ENCODE results near the gene CHST11.

The CHST11 gene

DNA sequence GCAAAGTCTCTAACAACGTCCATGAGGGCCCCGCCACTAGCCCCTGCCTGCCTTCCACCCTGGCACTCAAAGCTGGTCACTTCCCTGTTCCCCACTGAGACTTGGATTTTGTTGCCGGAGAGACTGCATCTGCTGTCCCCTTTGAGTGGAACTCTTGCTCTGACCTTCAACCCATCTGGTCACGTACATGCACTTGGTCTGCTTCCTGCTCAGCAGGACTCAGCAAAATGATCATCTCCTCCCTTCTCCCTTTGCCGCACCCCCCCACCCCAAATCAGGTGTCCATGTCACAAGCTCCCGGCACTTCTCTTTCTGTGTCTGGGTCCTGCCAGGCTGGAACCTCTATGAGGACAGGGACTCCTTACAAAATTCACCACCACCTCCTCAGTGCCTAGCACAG lies 180.9 kb downstream of the CHST11 start:
- no peak for DNase-seq

DNA sequence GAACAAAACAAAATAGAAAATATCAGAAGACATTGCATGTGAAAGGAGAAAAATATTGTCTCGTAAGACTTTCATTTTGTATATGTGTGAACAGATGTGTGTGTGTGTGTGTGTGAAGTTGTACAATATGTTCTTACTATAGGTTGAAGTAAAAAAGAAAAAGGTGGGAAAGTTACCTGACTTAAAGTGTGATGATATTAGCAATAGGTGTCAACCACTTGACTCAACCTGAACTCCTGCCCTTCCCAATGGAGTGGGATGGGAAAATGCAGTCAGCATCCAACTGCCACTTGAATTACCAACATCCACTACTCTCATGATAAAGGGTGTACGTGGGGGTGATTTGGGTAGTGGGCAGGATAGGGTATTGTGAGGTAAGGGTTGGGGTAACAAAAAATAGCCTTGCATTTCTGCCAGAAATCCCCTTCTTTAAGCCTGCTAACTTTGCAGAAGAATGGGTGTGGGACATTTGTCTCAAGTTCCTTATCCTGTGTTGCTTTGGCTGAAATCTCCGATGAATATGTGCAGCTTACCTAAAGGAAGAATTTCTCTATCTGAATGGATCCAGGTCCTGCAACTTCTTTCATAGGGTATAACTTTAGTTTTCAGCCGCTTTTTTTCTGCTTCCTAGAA lies 181.6 kb downstream of the CHST11 start:
- no peak for DNase-seq

DNA sequence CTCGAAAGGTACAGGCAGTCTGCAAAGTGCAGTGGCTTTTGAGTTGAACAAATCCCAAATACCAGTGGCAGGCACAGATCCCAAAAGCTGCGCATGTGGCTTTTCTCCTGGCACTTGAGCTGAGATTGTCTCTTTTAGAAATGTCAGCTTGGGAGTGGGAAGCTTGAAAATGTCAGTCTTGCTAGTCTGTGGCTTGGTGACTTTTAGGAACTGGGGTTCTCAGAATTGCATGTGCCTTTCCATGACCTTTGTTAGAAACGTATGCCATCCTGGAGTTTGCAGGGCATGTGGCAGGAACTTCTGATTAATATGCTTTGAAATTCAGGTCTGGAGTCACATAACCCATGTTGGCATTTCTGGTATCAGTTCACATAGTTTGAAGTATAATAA lies 182.1 kb downstream of the CHST11 start:
- DNase-seq = no peak

DNA sequence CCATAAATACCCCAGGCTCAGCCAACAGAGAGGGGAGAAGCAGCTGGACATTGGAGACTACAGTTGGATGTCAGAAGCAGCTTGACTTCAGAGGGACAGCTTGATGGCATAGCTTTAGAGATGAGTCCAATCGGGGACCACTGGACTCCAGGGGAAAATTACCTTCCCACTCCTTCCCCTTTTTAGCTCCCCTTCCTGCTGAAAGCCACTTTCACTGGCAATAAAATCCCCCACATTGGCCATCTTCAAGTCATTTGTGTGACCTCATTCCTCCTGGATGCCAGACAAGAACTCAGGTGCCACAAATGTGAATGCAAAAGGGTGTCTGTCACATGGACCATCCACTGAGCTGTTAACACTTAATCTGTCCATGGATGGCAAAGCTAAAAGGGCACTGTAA lies 184.2 kb downstream of the CHST11 start:
- DNase-seq = no peak

DNA sequence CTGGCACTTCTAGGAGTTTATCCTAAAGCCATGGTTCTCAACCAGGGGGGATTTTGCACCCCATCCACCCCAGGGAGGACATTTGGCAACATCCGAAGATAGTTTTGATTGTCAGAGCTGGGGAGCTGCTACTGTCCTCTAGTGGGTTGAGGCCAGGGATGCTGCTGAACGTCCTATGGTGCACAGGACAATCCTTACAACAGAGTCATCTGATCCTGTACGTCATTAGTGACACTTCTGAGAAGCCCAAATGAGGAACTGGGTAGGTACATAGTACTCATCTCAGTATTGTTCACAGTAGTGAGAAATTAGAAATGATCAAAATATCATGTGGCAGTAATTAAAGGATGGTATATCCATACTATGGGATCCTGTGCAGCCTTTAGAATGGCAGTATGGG lies 185.1 kb downstream of the CHST11 start:
- DNase-seq = no peak

DNA sequence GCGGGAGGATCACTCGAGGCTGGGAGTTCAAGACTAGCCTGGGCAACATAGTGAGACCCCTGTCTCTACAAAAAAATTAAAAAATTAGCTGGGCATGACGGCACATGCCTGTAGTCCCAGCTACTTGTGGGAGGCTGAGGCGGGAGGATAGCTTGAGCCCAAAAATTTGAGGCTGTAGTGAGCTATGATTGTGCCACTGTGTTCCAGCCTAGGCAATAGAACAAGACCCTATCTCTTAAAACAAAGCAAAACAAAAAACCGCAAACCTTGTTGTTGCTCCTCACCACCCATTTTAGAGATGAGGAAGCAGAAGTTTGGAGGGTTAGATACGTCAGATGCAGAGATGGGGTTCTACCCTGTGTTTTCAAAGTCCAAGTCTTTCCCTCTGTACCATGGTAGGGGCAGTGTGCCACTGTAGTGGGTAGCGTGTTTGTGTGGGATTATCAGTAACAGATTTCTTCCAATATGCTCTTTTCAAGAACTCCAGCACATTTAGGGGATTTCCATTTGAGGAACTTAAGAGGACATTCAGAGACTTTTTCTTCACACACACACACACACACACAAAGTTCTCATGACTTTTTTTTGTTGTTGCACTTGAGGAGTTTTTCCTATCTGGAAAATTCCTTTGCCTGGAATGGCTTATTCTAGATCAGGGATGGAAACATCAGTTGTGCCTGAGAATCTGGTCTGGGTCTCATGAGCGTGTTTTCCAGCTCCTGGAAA lies 186.5 kb downstream of the CHST11 start:
- DNase-seq = no peak

DNA sequence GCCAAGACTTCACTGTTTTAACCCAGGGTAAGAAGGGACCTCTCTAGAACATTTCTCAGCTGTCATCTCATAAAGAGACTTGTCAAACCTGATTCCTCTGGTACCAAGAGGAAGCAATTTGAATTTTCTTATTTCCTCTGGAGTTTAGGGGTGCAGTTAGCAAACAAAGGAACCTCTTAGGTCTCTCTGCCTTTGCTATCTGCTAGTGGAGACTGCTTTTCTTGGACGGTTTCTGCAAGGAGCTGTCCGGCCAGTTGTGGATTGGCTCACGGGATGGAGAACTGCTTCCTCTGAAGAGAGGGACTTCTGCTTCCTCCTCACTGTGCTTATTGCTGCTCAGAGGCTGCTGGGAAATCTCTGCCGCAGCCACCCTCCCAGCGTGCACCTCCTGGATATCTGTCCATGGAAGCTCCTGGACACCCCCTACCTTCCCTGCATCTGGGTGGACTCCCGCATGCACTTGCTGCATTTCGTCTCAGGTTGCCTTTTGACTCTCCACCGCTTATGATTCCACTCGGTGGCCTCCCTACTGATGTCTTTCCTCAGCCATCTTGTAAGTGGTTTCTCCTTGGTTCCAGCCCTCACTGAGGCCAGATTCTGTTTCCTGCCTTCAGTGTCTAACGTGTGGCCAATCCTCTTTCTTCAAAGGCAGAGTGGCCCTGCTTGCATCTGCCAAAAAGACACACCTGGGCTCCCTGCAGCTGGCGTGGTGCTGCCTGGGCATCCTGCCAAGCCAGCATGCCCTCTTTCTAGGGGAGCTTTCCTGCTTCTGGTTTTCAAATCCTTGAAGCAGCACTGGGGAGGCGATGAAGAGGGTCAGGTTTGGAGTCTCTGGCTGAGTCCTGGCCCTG lies 187.3 kb downstream of the CHST11 start:
- DNase-seq = no peak

DNA sequence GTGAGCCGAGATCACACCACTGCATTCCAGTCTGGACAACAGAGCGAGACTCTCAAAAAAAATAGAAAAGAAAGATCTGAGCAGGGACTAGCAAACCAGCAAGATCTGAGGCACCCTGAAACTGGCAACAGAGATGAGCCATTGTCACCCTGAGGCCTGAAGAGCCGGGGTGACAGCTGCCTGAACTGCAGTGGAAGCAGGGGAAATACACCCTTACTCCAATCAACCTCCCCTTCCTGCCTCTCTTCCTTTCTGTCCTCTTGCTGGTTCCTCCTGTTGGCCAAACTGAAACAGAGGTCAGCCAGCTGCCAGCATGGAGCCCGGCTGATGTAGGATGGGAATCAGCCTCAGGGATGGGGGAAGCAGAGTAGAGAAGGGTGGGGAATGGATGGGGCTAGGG lies 192.0 kb downstream of the CHST11 start:
- no peak for DNase-seq

DNA sequence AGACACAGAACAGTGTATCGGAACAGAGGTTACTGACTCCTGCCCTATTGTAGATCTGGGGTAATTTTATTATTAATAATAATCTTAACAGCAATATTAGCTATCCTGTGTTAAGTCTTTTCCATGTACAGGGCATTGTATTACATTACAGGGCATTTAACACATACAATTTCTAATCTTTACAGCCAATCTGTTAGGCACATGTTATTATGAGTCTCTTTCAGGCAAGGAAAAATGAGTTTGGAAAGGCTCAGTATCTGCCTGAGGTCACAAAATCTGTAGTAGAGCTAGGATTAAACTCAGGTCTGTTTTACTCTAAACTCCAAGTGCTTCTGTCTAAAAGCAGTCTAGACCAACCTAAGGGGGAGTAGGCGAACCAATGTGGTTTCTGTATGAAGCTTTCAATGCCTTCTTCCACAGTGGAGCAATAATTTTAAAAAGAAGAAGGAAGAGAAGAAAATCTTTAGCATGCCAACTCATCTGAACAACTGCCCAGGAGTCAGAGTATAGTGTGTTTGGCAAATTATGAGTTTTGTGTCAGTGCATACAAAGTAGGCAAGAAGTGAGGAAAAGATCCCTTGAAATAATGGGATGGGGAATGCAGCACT lies 192.6 kb downstream of the CHST11 start:
- no peak for DNase-seq

DNA sequence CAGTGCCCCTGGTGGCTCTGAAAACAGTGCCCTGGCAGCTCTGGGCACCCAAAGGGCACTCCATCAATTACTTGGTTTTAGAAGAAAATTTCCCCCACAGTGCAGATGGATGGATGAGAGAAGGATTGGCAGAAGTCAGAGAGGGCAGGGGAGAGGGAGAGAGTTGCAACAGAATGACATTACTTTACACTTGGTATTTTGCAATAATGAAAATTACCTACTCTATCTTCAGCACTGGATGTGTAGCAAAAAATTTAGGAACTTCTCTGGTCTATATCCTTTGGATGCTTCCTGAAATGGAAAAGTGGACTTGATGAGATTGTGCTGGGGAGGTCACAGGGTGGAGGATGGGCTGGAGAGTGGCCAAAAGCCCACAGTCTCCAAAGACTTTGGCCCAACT lies 193.2 kb downstream of the CHST11 start:
- DNase-seq = no peak

DNA sequence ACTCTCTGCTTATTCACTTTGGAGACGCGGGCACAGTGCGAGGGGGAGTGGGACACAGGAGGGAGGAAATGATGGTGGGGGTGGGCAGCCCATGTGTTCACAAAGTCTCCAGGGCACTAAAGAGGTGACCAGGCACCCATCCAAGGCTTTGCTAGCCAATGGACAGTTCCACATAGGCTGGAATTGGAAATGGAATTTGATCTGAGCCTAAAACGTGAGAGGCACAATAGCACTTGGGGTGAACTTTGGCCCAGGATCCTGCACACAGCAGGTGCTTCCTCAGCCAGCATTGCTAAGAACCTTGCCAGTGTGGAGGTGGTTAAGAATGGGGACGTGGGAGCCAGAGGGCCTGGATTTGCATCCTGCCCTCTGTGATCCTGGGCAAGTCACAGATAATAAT lies 193.8 kb downstream of the CHST11 start:
- DNase-seq = no peak

DNA sequence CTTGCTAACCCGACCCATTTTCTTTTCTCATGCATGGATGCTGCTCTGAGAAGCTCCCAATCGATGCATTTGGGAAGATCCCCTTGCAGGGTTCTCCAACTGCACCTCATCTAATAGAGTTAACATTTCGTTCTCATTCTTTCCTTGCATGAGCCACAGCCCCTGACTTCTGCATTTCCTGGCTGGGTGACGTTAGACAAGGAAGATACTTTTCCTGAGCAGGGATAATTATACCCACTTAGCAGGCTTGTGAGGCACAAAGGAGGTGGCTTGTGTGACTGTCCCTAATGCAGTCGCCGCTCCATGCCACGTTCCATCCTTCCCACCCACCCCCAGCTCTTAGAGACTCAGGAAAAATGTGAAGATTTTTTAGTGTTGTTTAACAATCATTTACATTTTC lies 195.1 kb downstream of the CHST11 start:
- DNase-seq = no peak

DNA sequence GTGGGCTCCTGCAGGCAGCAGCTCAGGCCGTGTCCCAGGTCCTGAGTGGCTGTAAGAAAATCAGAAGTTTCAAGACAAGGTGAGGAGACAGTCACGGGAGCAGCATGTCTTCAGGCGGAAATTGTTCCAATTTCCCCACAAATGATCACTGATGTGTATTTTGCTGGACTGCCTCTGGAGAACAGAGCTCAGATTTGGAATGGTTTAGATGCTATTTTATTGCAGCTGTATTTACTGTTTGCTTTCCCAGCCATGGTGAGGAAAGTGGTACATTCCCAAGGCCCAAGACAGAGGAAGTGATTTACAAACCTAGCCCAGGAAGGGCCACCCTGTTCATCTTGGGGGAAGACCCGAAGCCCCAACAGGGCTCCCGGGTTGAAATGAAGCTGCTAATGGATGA lies 195.6 kb downstream of the CHST11 start:
- no peak for DNase-seq

DNA sequence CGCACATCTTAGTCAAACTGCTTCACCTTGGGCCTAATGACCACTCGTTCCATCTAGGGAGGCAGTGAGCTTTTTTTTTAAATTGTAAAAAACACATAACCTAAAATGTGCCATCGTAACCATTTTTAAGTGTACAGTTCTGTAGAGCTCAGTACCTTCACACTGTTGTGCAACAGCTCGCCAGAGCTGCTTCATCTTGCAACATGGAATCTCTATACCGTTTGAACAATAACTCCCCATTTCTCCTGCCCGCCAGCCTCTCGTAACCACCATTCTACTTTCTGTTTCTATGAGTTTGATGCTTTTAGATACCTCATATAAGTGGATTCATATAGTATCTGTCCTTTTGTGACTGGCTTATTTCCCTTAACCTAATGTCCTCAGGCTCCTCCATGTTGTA lies 196.2 kb downstream of the CHST11 start:
- DNase-seq = no peak

DNA sequence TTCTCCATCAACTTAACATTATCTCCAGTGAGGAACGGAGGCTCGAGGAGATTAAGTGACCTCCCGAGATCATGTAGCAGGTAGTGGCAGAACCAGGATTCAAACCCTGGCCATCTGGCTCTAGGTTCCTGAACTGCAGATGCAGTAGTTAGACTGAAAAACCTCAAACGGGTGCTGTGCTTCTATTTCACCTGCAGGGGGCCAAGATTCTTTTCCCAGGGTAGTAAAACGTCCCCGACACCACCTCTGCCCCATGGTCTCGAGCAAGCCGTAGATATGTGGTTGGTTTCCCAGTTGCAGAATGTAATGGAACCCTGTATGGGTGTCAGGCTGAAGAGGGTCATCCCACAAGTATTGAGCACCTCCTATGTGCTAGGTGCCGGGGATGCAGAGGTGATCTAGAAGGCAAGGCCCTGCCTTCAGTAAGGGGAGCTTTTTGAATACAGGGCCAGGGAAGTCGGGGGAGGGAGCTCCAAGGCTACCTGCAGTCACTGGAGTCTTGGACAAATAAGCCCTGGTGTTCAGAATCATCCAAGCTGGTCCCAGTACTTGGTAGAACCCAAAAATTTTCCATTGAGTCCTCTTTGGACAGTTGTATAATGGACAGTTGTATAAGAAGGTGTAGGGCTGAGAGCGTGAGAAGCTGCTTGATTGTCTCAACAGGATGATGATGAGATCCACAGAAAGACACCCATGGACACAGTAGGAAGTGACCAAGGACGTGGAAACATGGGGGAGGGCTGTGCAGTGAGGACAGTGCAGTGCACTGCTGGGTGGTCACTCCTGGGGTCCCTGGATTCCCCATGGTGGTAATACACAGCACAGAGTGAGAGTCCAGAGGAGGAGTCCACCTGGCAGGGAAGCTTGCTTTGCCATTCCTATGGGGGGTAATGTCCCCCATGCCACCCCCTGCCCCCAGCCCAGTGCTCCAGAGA lies 197.2 kb downstream of the CHST11 start:
- DNase-seq = no peak

DNA sequence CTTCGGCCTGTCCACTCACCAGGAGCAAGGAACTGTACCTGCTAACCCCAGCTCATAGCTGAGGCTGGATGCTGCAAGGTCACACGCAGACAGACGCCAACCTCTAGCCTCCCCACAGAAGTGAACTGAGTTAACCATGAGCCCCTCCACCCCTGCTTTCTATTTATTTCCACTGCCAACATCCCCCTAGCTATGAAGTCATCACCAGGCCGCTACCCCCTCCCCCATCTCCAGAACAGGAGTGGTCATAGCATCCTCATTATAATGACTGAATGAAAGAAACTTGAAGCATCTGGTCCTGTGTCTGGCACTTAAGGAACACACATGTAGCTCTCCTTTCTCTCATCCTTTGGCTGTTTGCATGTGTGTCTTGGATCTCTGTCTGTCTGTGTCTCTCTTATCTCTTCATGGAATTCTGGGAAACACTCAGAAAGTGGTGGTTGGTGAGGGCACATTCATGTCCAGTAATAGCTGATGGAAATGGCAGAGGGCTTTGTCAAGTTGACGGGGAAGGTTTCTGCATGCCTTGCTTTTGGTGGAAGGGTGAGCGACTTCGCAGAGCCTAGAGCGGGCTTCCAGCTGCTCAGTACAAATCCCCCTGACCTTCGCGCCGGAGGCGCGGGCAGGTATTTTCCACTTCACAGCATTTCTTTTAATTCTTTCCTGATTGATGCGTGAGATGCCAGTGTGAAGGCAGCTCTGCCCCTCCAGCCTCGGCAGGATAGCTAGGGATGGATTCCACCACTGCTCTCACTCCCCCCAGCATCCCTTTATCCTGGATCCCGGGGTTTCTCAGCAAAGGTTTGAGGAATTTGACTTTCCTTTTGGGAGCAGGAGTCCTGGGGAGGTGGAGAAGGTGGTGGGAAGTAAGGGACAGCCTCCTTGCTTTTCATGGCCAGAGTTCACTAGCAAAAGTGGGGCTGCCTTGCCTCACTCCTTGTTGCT lies 198.2 kb downstream of the CHST11 start:
- no peak for DNase-seq

DNA sequence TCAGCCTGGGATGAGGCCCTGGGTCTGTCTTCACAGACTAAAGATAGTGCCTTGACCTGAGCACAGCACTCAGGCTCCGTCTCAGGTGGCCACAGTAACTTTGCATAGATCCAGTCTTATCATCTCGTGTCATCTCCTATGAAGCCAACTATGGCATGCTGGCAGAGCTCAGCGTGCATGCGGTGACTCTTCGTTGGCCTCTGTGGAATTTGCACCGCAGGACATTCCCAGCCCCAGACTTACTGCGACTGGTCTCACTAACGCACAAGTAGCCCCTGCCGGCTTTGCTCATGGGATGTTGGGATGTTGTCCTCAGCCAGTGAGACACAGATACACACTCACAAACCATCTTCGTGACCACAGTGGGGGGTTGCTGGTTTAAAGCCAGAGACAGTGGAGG lies 199.6 kb downstream of the CHST11 start:
- no peak for DNase-seq

DNA sequence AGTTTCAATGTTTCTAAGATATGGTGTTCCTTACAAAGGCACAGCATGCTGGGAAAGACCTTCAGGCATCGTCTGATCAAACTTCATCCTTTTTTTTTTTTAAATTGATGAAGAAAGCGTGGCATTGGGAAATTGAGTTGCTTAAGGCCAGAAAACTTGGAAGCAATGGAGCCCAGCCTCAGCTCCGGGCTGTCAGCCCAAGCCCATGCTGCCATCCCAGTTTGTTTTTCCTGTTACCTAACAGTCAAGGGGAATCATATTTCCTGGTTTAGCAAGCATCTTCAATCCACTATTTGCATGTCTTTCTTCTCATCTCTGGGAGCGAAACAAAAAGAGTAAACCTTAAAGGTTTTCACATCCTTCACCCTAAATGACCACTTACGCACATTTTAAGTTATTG lies 200.2 kb downstream of the CHST11 start:
- DNase-seq = no peak

DNA sequence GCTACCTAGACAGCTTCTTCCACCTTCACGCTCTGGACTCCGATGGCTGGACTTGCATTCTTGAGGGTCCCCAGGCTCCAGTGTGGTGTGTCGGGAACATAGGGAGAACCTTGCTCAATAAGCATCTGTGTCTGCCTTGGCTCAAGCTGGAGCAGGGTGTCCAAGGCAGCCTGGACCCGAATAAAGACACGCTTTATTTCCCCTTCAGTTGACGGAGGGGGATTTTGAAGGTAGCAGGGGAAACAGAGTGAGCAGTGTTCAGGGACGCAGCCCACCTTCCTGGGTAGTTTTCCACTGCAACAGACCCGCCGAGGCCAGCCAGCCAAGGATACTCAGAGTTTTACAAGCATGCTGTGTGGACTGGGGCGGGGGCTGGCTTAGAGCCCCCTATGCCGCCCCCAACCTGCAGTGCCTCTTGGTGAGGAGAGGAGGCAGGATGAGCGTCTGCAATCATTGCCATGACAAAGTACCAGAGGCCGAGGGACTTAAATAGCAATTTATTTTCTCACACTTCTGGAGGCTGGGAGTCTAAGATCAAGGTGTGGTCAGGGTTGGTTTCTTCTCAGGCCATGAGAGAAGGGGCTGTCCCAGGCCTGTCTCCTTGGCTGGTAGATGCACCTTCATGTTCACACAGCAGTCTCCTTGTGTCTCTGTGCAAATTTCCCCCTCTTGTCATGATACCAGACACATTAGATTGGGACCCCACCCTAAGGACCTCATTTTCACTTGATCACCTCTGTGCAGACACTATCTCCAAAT lies 201.2 kb downstream of the CHST11 start:
- no peak for DNase-seq

DNA sequence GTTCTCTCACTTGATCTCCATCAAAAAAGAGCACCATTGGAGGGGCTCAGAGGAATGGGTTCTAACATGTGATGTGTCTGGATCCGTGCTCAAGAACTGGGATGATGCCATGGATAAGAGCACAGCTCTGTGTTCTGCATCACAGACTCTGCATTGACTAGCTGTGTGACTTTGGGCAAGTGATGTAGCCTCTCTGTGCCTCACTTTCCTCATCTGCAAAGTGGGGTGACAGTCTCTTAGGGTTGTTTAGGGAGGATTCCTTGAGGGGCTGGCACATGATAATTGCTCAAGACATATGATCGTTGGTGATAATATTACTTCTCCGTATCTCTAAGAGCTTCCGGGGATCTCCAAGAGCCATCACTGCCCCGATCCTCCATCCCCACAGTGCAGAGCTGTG lies 202.3 kb downstream of the CHST11 start:
- DNase-seq = no peak

DNA sequence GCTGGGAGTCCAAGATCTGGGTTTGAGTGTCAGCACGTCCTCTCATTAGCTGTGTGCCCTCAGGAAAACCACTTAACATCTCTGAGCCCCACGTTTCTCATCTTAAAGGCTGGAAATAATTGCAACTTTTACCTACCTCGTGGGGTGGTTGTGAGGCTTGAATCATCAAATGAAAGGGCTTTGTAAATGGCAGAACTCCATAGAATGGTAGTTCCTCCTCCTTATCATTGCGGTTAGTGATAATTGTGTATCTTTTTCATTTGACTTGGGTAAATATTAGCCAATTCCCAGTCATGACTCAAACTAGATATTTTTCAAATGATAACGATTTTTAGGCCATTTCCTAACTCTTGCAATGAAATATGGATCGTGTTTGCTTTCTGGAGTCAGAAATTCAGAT lies 205.5 kb downstream of the CHST11 start:
- no peak for DNase-seq
